NOMO-1 treated with dmso at 0.1 percent for 144 hours (cell line): ENCODE data around the gene FAM20C.
A peak's percentile ranks its signal among the peaks of the same experiment; 100 is the strongest.
"Not testable (repeated sequence)": the region's sequence is repeated elsewhere in the genome, so short reads cannot be mapped to it uniquely, and the experiment has no call there.

Experiments used
- DNase-seq: peaks from one replicate; lab custom pipeline; 2025; ENCODE audit not compliant: unreplicated experiment; lab: John Stamatoyannopoulos, UW

The FAM20C gene

GRCh38 chr7:255038-255435, 62.7 kb downstream of the FAM20C start:
- DNase-seq, result no peak

- DNase-seq, result no peak
Observed at GRCh38 chr7:255721-256361, 63.5 kb downstream of the FAM20C start.

GRCh38 chr7:256461-256940, 64.1 kb downstream of the FAM20C start:
- no peak for DNase-seq

- DNase-seq, result no peak
Observed at GRCh38 chr7:256981-257646, 64.7 kb downstream of the FAM20C start.

GRCh38 chr7:257647-257992, 65.2 kb downstream of the FAM20C start:
- no peak for DNase-seq

GRCh38 chr7:258476-259190, 66.3 kb downstream of the FAM20C start:
- no peak for DNase-seq

- no peak for DNase-seq
Observed at GRCh38 chr7:259191-259505, 66.8 kb downstream of the FAM20C start.

- no peak for DNase-seq
Observed at GRCh38 chr7:259751-260405, 67.5 kb downstream of the FAM20C start.

- no peak for DNase-seq
Observed at GRCh38 chr7:260441-261281, 68.3 kb downstream of the FAM20C start.

GRCh38 chr7:261341-262250, 69.2 kb downstream of the FAM20C start:
- DNase-seq, result no peak

GRCh38 chr7:262251-262572, 69.8 kb downstream of the FAM20C start:
- no peak for DNase-seq

GRCh38 chr7:262631-263311, 70.4 kb downstream of the FAM20C start:
- not testable (repeated sequence) for DNase-seq

- peak; percentile 54 for DNase-seq
Observed at GRCh38 chr7:263483-264351, 71.3 kb downstream of the FAM20C start.

GRCh38 chr7:264541-265191, 72.3 kb downstream of the FAM20C start:
- DNase-seq, result no peak

- no peak for DNase-seq
Observed at GRCh38 chr7:265192-265997, 73.0 kb downstream of the FAM20C start.

- no peak for DNase-seq
Observed at GRCh38 chr7:265998-266850, 73.9 kb downstream of the FAM20C start.
